ENCODE measurements around the gene CAMKMT.
A peak's percentile ranks its signal among the peaks of the same experiment; 100 is the strongest.

The CAMKMT gene

GRCh38 chr2:44596537-44597320, 235.0 kb downstream of the CAMKMT start:
- H2AFZ ChIP-seq (ENCODE audit: insufficient read depth, low read length, poor library complexity) = no peak overlapping the region
- no peaks in the 10 kb centered on the region for H3K27me3 ChIP-seq (ENCODE audit: insufficient read depth, low read length)
- no peak overlapping the region for H3K4me2 ChIP-seq (ENCODE audit: low read length)
- H3K23ac ChIP-seq (ENCODE audit: low read length) = no peak overlapping the region
- no peaks in the 10 kb centered on the region for H3K79me1 ChIP-seq (ENCODE audit: low read length)
- no peak overlapping the region for H2BK120ac ChIP-seq (ENCODE audit: insufficient read depth, low read length, poor library complexity)
- H3K27ac ChIP-seq (ENCODE audit: low read depth, low read length) = no peak overlapping the region
- H3K18ac ChIP-seq (ENCODE audit: low read length) = no peak overlapping the region
- H3K9me3 ChIP-seq (ENCODE audit: insufficient read depth, low read depth, low read length) = no peaks in the 10 kb centered on the region
- H3K4me1 ChIP-seq (ENCODE audit: control insufficient read depth in 1 of 2, insufficient read depth in 2 of 2, low read length in 2 of 2) = no peaks in the 10 kb centered on the region
- WGBS (ENCODE audit: extremely low coverage, insufficient coverage, insufficient read length) = no CpG with 5 or more reads among the region's 5 CpGs
- no peak overlapping the region for H3K4ac ChIP-seq (ENCODE audit: low read depth, low read length)
- H4K12ac ChIP-seq (ENCODE audit: low read depth, low read length) = no peak overlapping the region
- H2BK5ac ChIP-seq (ENCODE audit: low read depth, low read length, poor library complexity) = no peak overlapping the region
- no peaks in the 10 kb centered on the region for H3K36me3 ChIP-seq (ENCODE audit: control insufficient read depth in 1 of 2, insufficient read depth in 2 of 2, low read length in 2 of 2)
- H3K9ac ChIP-seq (ENCODE audit: low read length) = no peak overlapping the region
- H4K91ac ChIP-seq (ENCODE audit: low read depth, low read length) = no peak overlapping the region
- DNase-seq = no peak
- H4K8ac ChIP-seq (ENCODE audit: low read depth, low read length) = no peak overlapping the region
- no peak overlapping the region for H3K4me3 ChIP-seq (ENCODE audit: low read depth, low read length)
- H3K79me2 ChIP-seq (ENCODE audit: control insufficient read depth, insufficient read depth, low read length, poor library complexity) = no peaks in the 10 kb centered on the region
- H2BK12ac ChIP-seq (ENCODE audit: low read length) = no peak overlapping the region
- no peak overlapping the region for H2AK5ac ChIP-seq (ENCODE audit: low read length)
- no peak overlapping the region for H3K14ac ChIP-seq (ENCODE audit: low read length)

- no peak overlapping the region for H4K91ac ChIP-seq (ENCODE audit: low read depth, low read length)
- no peak overlapping the region for H3K27ac ChIP-seq (ENCODE audit: low read depth, low read length)
- H2BK120ac ChIP-seq (ENCODE audit: insufficient read depth, low read length, poor library complexity) = no peak overlapping the region
- H3K27me3 ChIP-seq (ENCODE audit: insufficient read depth, low read length) = no peaks in the 10 kb centered on the region
- no peak overlapping the region for H3K23ac ChIP-seq (ENCODE audit: low read length)
- H2BK5ac ChIP-seq (ENCODE audit: low read depth, low read length, poor library complexity) = no peak overlapping the region
- no peak overlapping the region for H2AK5ac ChIP-seq (ENCODE audit: low read length)
- no peak overlapping the region for H3K18ac ChIP-seq (ENCODE audit: low read length)
- no peaks in the 10 kb centered on the region for H3K9me3 ChIP-seq (ENCODE audit: insufficient read depth, low read depth, low read length)
- no peak overlapping the region for H3K4ac ChIP-seq (ENCODE audit: low read depth, low read length)
- no peak overlapping the region for H3K14ac ChIP-seq (ENCODE audit: low read length)
- H3K4me3 ChIP-seq (ENCODE audit: low read depth, low read length) = no peak overlapping the region
- no peaks in the 10 kb centered on the region for H3K36me3 ChIP-seq (ENCODE audit: control insufficient read depth in 1 of 2, insufficient read depth in 2 of 2, low read length in 2 of 2)
- peak; percentile 20 to 86 for DNase-seq
- H3K79me2 ChIP-seq (ENCODE audit: control insufficient read depth, insufficient read depth, low read length, poor library complexity) = no peaks in the 10 kb centered on the region
- H3K4me1 ChIP-seq (ENCODE audit: control insufficient read depth in 1 of 2, insufficient read depth in 2 of 2, low read length in 2 of 2) = no peaks in the 10 kb centered on the region
- no CpG with 5 or more reads among the region's 5 CpGs for WGBS (ENCODE audit: extremely low coverage, insufficient coverage, insufficient read length)
- no peak overlapping the region for H3K9ac ChIP-seq (ENCODE audit: low read length)
- no peaks in the 10 kb centered on the region for H3K79me1 ChIP-seq (ENCODE audit: low read length)
- H2AFZ ChIP-seq (ENCODE audit: insufficient read depth, low read length, poor library complexity) = no peak overlapping the region
- H3K4me2 ChIP-seq (ENCODE audit: low read length) = no peak overlapping the region
- H4K8ac ChIP-seq (ENCODE audit: low read depth, low read length) = no peak overlapping the region
- H4K12ac ChIP-seq (ENCODE audit: low read depth, low read length) = no peak overlapping the region
- H2BK12ac ChIP-seq (ENCODE audit: low read length) = no peak overlapping the region
These were observed 236.8 kb downstream of the CAMKMT start for GRCh38 chr2:44598330-44599119.

- WGBS (ENCODE audit: extremely low coverage, insufficient coverage, insufficient read length) = no CpG with 5 or more reads among the region's 1 CpG
These were observed 237.4 kb downstream of the CAMKMT start for GRCh38 chr2:44599130-44599529.

GRCh38 chr2:44602446-44602845, 240.7 kb downstream of the CAMKMT start:
- no peaks in the 10 kb centered on the region for H3K4me1 ChIP-seq (ENCODE audit: control insufficient read depth in 1 of 2, insufficient read depth in 2 of 2, low read length in 2 of 2)
- H3K79me1 ChIP-seq (ENCODE audit: low read length) = no peaks in the 10 kb centered on the region
- no peak overlapping the region for H3K23ac ChIP-seq (ENCODE audit: low read length)
- H3K18ac ChIP-seq (ENCODE audit: low read length) = no peak overlapping the region
- no peaks in the 10 kb centered on the region for H3K36me3 ChIP-seq (ENCODE audit: control insufficient read depth in 1 of 2, insufficient read depth in 2 of 2, low read length in 2 of 2)
- H3K79me2 ChIP-seq (ENCODE audit: control insufficient read depth, insufficient read depth, low read length, poor library complexity) = no peaks in the 10 kb centered on the region
- H2AK5ac ChIP-seq (ENCODE audit: low read length) = no peak overlapping the region
- H4K91ac ChIP-seq (ENCODE audit: low read depth, low read length) = no peak overlapping the region
- no peaks in the 10 kb centered on the region for H3K9me3 ChIP-seq (ENCODE audit: insufficient read depth, low read depth, low read length)
- no peak overlapping the region for H2AFZ ChIP-seq (ENCODE audit: insufficient read depth, low read length, poor library complexity)
- no peak overlapping the region for H3K4me2 ChIP-seq (ENCODE audit: low read length)
- no peak overlapping the region for H4K12ac ChIP-seq (ENCODE audit: low read depth, low read length)
- H2BK12ac ChIP-seq (ENCODE audit: low read length) = no peak overlapping the region
- H3K27me3 ChIP-seq (ENCODE audit: insufficient read depth, low read length) = no peaks in the 10 kb centered on the region
- no peak overlapping the region for H3K4me3 ChIP-seq (ENCODE audit: low read depth, low read length)
- H4K8ac ChIP-seq (ENCODE audit: low read depth, low read length) = no peak overlapping the region
- no peak overlapping the region for H2BK120ac ChIP-seq (ENCODE audit: insufficient read depth, low read length, poor library complexity)
- no peak overlapping the region for H3K14ac ChIP-seq (ENCODE audit: low read length)
- H3K9ac ChIP-seq (ENCODE audit: low read length) = no peak overlapping the region
- no peak overlapping the region for H3K27ac ChIP-seq (ENCODE audit: low read depth, low read length)
- no peak overlapping the region for H2BK5ac ChIP-seq (ENCODE audit: low read depth, low read length, poor library complexity)
- no peak for DNase-seq
- H3K4ac ChIP-seq (ENCODE audit: low read depth, low read length) = no peak overlapping the region
- WGBS (ENCODE audit: extremely low coverage, insufficient coverage, insufficient read length) = no CpG with 5 or more reads among the region's 6 CpGs

More at GRCh38 chr2:44599130-44599529, 237.4 kb downstream of the CAMKMT start:
- Histone ChIP-seq H3K4me2 (ENCODE audit: low read length) (no peak overlapping the region), H2AFZ (ENCODE audit: insufficient read depth, low read length, poor library complexity) (no peak overlapping the region), H4K12ac (ENCODE audit: low read depth, low read length) (no peak overlapping the region), H3K79me1 (ENCODE audit: low read length) (no peaks in the 10 kb centered on the region), H4K8ac (ENCODE audit: low read depth, low read length) (no peak overlapping the region), H3K79me2 (ENCODE audit: control insufficient read depth, insufficient read depth, low read length, poor library complexity) (no peaks in the 10 kb centered on the region), H3K9me3 (ENCODE audit: insufficient read depth, low read depth, low read length) (no peaks in the 10 kb centered on the region), H3K4me3 (ENCODE audit: low read depth, low read length) (no peak overlapping the region), H4K91ac (ENCODE audit: low read depth, low read length) (no peak overlapping the region), H2BK12ac (ENCODE audit: low read length) (no peak overlapping the region), H3K18ac (ENCODE audit: low read length) (no peak overlapping the region), H3K4me1 (ENCODE audit: control insufficient read depth in 1 of 2, insufficient read depth in 2 of 2, low read length in 2 of 2) (no peaks in the 10 kb centered on the region), H3K4ac (ENCODE audit: low read depth, low read length) (no peak overlapping the region), H3K23ac (ENCODE audit: low read length) (no peak overlapping the region), H3K9ac (ENCODE audit: low read length) (no peak overlapping the region), H3K14ac (ENCODE audit: low read length) (no peak overlapping the region), H3K36me3 (ENCODE audit: control insufficient read depth in 1 of 2, insufficient read depth in 2 of 2, low read length in 2 of 2) (no peaks in the 10 kb centered on the region), H3K27ac (ENCODE audit: low read depth, low read length) (no peak overlapping the region), H2BK5ac (ENCODE audit: low read depth, low read length, poor library complexity) (no peak overlapping the region), H2AK5ac (ENCODE audit: low read length) (no peak overlapping the region), H3K27me3 (ENCODE audit: insufficient read depth, low read length) (no peaks in the 10 kb centered on the region), H2BK120ac (ENCODE audit: insufficient read depth, low read length, poor library complexity) (no peak overlapping the region)
- DNase-seq = peak; percentile 58 to 96

Measured in trophoblast cell (in vitro differentiated cells and primary cell).